ENCODE data around the gene WBP1.
"Not testable (repeated sequence)": the region's sequence is repeated elsewhere in the genome, so short reads cannot be mapped to it uniquely, and the experiment has no call there.

WBP1 gene

GRCh38 chr2:74472945-74473258 is 14.7 kb downstream of the WBP1 start:
- peak overlapping the region; percentile 12 for H3K27ac ChIP-seq (ENCODE audit: low read depth, low read length)
- H3K27me3 ChIP-seq (ENCODE audit: control insufficient read depth, insufficient read depth, low read length): no peaks in the 10 kb centered on the region
- peak overlapping the region; percentile 86 for H3K4me3 ChIP-seq (ENCODE audit: low read depth, low read length)
- peak overlapping the region; percentile 89 for H3K9ac ChIP-seq (ENCODE audit: low read length)
- H3K4me1 ChIP-seq (ENCODE audit: control insufficient read depth, insufficient read depth, low read length): no peaks in the 10 kb centered on the region
- peaks cover 21% of the 10 kb centered on the region for H3K36me3 ChIP-seq (ENCODE audit: control insufficient read depth, insufficient read depth, low read length)
- H3K9me3 ChIP-seq (ENCODE audit: control insufficient read depth, insufficient read depth, low read depth, low read length): no peaks in the 10 kb centered on the region

DNA sequence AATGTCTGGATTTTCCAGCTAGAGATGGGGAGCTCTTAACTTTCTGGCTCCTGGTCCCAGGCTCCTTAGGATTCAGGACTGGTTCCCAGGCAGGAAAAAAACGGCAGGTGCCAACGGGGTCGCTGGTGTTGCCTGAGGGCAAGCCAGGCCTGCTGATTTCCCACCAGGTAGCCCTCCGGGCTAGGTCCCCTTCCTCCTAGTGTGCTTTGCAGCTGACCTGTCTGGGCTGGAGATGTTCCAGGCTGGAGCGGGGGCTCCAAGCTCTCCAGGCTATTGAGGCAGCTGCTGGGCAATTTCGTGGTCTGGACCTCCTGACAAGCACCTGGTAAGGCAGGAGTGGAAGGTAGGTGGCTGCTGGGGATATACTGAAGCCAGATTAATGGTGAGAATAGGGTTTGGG is 16.2 kb downstream of the WBP1 start:
- Histone ChIP-seq H3K27ac (ENCODE audit: low read depth, low read length) (no peak overlapping the region), H3K9ac (ENCODE audit: low read length) (no peak overlapping the region), H3K9me3 (ENCODE audit: control insufficient read depth, insufficient read depth, low read depth, low read length) (no peaks in the 10 kb centered on the region), H3K4me3 (ENCODE audit: low read depth, low read length) (no peak overlapping the region), H3K4me1 (ENCODE audit: control insufficient read depth, insufficient read depth, low read length) (no peaks in the 10 kb centered on the region), H3K36me3 (ENCODE audit: control insufficient read depth, insufficient read depth, low read length) (peaks cover 21% of the 10 kb centered on the region), H3K27me3 (ENCODE audit: control insufficient read depth, insufficient read depth, low read length) (no peaks in the 10 kb centered on the region)

DNA sequence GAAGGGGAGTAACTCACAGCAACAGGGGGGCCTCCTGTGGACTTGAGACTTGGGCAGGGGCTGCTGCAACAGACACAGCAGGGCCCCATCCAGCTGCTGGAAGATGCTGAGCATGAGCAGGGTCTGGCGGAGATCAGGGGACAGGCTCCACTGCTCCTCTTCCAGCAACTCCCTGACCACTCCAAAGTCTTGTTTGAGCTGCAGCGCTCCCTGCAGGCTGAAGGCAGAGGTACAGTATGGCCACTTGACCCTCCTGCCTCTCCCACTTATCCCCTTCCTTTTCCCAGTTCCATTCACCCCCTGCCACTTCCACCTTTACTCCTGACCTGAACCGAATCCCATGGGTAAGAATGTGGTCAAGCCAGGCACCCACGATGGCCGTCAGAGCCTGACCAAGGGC is 16.7 kb downstream of the WBP1 start:
- no peak overlapping the region for H3K9ac ChIP-seq (ENCODE audit: low read length)
- no peak overlapping the region for H3K4me3 ChIP-seq (ENCODE audit: low read depth, low read length)
- H3K36me3 ChIP-seq (ENCODE audit: control insufficient read depth, insufficient read depth, low read length): peaks cover 24% of the 10 kb centered on the region

DNA sequence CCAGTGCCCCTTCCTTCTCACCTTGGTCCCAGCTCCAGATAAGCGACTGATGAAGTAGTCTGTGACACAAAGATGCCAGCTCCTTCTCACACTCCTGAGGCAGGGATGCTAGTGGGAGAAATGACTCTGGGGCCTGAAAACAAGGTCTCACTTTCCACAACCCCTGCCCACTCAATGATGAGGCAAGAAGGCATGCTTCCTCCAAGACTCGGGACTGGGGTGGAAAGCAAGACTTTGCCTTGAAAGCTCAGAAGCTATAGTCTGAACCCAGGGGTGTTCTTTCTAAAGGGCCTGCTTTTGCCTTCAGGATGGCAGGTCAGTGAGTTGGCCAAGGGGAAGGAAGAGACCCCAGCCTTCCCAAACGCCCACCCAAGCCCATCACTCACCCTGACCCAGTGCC is 23.2 kb downstream of the WBP1 start:
- Histone ChIP-seq H3K9me3 (ENCODE audit: control insufficient read depth, insufficient read depth, low read depth, low read length) (no peaks in the 10 kb centered on the region), H3K9ac (ENCODE audit: low read length) (peak overlapping the region; percentile 85), H3K36me3 (ENCODE audit: control insufficient read depth, insufficient read depth, low read length) (peaks cover 30% of the 10 kb centered on the region), H3K27me3 (ENCODE audit: control insufficient read depth, insufficient read depth, low read length) (no peaks in the 10 kb centered on the region), H3K27ac (ENCODE audit: low read depth, low read length) (no peak overlapping the region), H3K4me3 (ENCODE audit: low read depth, low read length) (peak overlapping the region; percentile 96), H3K4me1 (ENCODE audit: control insufficient read depth, insufficient read depth, low read length) (peaks cover 5% of the 10 kb centered on the region; the same call in 1 of the 2 replicates)

More for the DNA sequence above, 16.7 kb downstream of the WBP1 start:
- Histone ChIP-seq H3K9me3 (ENCODE audit: control insufficient read depth, insufficient read depth, low read depth, low read length) (no peaks in the 10 kb centered on the region), H3K4me1 (ENCODE audit: control insufficient read depth, insufficient read depth, low read length) (no peaks in the 10 kb centered on the region), H3K27me3 (ENCODE audit: control insufficient read depth, insufficient read depth, low read length) (no peaks in the 10 kb centered on the region), H3K27ac (ENCODE audit: low read depth, low read length) (no peak overlapping the region)

GRCh38 chr2:74481961-74482800 is 23.9 kb downstream of the WBP1 start:
- peak overlapping the region; percentile 71; the same call in 1 of the 2 replicates for H3K27ac ChIP-seq (ENCODE audit: low read depth, low read length)
- H3K36me3 ChIP-seq (ENCODE audit: control insufficient read depth, insufficient read depth, low read length): peaks cover 33% of the 10 kb centered on the region
- H3K9ac ChIP-seq (ENCODE audit: low read length): peak overlapping the region; percentile 85
- no peaks in the 10 kb centered on the region for H3K9me3 ChIP-seq (ENCODE audit: control insufficient read depth, insufficient read depth, low read depth, low read length)
- H3K27me3 ChIP-seq (ENCODE audit: control insufficient read depth, insufficient read depth, low read length): no peaks in the 10 kb centered on the region
- peak overlapping the region; percentile 96 for H3K4me3 ChIP-seq (ENCODE audit: low read depth, low read length)
- H3K4me1 ChIP-seq (ENCODE audit: control insufficient read depth, insufficient read depth, low read length): peaks cover 5% of the 10 kb centered on the region; the same call in 1 of the 2 replicates

DNA sequence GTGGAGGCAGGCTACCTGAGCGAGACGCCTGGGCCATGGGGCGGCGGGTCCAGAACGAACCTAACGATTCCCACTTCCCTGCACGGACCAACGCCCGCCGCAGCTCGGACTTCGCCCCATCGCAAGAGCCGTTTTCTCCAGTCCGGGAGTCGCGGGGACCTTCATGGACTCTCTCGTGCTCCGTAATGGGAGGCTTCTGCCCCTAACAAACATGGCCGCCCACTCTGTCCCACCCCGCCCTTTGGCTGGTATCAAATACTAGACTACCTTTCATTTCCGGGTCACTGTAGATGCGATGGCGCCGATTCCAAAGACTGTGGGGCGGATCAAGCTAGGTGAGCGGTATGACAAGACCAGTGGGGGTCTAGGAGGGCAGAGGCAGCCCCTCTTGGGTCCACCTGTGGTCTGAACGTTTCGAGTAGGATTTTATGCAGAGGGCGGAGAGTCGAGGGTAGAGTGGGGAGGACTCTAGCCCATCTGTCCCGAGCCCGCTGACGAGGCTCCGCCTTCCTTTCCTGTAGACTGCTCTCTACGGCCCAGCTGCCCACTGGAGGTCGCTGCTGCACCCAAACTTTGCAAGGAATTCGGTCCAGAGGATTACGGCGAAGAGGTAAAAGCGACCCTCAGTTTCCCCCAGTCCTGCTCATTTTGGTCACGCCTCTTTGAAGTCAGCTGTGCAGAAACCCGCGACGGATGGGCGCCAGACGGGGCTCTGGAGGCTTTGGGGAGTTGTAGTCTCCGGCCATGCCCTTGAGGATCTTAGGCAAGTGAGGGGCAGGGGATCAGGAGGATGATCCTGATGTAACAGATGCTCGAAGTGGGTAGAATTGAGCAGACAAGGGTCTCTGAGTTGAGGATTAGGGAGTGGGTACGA is 24.8 kb downstream of the WBP1 start, which contains the start of the genes CCDC142 and TTC31:
TSS of gene CCDC142 (minus strand) at position 198 of the 874 bp plus-strand sequence. CDS start at position 37, 161 bp downstream.
TSS of gene TTC31 (plus strand) at position 281 of the 874 bp plus-strand sequence. CDS start at position 296, 15 bp downstream.
- Histone ChIP-seq H3K4me3 (ENCODE audit: low read depth, low read length) (peak within 1 kb of the TSS; percentile 96), H3K27ac (ENCODE audit: low read depth, low read length) (peak within 1 kb of the TSS; percentile 71), H3K4me1 (ENCODE audit: control insufficient read depth, insufficient read depth, low read length) (peaks cover 5% of the 10 kb centered on the region; the same call in 1 of the 2 replicates), H3K9ac (ENCODE audit: low read length) (peak within 1 kb of the TSS; percentile 85), H3K27me3 (ENCODE audit: control insufficient read depth, insufficient read depth, low read length) (no peaks in the 10 kb centered on the region), H3K9me3 (ENCODE audit: control insufficient read depth, insufficient read depth, low read depth, low read length) (no peaks in the 10 kb centered on the region), H3K36me3 (ENCODE audit: control insufficient read depth, insufficient read depth, low read length) (peaks cover 28% of the 10 kb centered on the region)

GRCh38 chr2:74483675-74484164 is 25.5 kb downstream of the WBP1 start:
- H3K9me3 ChIP-seq (ENCODE audit: control insufficient read depth, insufficient read depth, low read depth, low read length); H3K4me1 ChIP-seq (ENCODE audit: control insufficient read depth, insufficient read depth, low read length); H3K27ac ChIP-seq (ENCODE audit: low read depth, low read length); H3K27me3 ChIP-seq (ENCODE audit: control insufficient read depth, insufficient read depth, low read length): not testable (repeated sequence)
- Histone ChIP-seq H3K36me3 (ENCODE audit: control insufficient read depth, insufficient read depth, low read length) (peaks cover 28% of the 10 kb centered on the region), H3K9ac (ENCODE audit: low read length) (peak overlapping the region; percentile 85), H3K4me3 (ENCODE audit: low read depth, low read length) (peak overlapping the region; percentile 96)

DNA sequence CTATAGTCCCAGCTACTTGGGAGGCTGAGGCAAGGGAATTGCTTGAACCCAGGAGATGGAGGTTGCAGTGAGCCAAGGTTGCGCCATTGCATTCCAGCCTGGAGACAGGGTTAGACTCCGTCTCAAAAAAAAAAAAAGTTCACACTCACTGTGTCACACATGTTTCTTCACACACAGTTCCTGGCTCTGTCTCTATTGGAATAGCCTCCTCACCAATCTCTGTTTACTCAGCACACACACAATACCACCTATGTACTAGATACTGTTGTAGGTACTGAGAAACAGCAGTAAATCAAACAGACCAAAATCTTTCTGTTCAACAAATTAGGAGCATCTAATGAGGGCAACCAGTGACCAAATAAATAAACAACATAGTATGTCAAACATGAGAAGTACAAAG is 27.9 kb downstream of the WBP1 start:
- Histone ChIP-seq H3K27ac (ENCODE audit: low read depth, low read length) (no peak overlapping the region), H3K27me3 (ENCODE audit: control insufficient read depth, insufficient read depth, low read length) (no peaks in the 10 kb centered on the region), H3K36me3 (ENCODE audit: control insufficient read depth, insufficient read depth, low read length) (peaks cover 25% of the 10 kb centered on the region), H3K4me3 (ENCODE audit: low read depth, low read length) (no peak overlapping the region), H3K9ac (ENCODE audit: low read length) (no peak overlapping the region), H3K4me1 (ENCODE audit: control insufficient read depth, insufficient read depth, low read length) (peaks cover 5% of the 10 kb centered on the region; the same call in 1 of the 2 replicates), H3K9me3 (ENCODE audit: control insufficient read depth, insufficient read depth, low read depth, low read length) (no peaks in the 10 kb centered on the region)

DNA sequence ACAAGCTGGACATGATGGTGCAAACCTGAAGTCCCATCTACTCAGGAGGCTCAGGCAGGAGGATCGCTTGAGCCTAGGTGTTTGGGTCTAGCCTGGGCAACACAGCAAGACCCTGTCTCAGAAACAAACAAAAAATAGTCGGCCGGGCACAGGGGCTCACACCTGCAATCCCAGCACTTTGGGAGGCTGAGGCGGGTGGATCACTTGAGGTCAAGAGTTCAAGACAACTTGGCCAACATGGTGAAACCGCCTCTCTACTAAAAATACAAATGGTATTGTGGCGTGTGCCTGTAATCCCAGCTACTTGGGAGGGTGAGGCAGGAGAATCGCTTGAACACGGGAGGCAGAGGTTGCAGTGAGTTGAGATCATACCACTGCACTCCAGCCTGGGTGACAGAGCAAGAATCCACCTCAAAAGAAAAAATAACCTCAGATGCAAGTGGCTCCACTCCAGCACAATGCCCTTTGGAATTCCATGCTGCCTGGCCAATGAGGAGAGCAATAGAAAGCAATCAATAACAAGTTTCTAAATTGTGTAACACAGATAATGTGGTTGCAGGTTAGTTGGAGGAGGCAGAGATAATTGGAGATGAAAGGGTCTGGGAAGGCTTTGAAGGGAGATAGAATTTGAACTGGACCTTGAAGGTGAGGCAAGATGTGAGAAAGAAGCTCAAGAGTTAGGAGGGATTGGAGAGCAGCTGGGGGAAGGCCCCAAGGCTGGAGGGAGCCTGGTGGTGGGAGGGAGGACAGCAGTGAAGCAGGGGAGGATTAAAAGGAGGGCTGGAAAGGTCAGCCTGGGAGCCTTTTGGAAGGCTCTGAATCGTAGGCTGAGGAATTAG is 30.6 kb downstream of the WBP1 start:
- Histone ChIP-seq H3K27me3 (ENCODE audit: control insufficient read depth, insufficient read depth, low read length) (no peaks in the 10 kb centered on the region), H3K4me1 (ENCODE audit: control insufficient read depth, insufficient read depth, low read length) (no peaks in the 10 kb centered on the region), H3K4me3 (ENCODE audit: low read depth, low read length) (no peak overlapping the region), H3K9me3 (ENCODE audit: control insufficient read depth, insufficient read depth, low read depth, low read length) (no peaks in the 10 kb centered on the region), H3K36me3 (ENCODE audit: control insufficient read depth, insufficient read depth, low read length) (peaks cover 51% of the 10 kb centered on the region), H3K9ac (ENCODE audit: low read length) (no peak overlapping the region), H3K27ac (ENCODE audit: low read depth, low read length) (no peak overlapping the region)

DNA sequence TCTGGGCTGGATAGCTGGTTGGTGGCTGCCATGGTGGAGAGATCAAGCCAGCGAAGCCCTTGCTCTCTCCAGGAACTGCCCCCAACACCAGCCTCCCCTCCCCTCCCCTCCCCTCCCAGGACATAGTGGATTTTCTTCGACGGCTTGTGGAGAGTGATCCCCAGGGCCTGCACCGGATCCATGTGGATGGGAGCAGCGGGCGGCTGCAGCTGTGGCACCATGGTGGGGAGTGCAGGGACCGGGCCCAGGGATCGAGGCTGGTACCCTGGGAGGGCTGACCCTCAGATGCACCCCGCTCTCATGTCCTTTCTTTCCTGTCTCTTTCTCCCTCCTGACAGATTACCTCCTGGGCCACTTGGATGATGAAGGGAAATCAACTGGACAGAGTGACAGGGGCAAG is 31.7 kb downstream of the WBP1 start:
- no peak overlapping the region for H3K9ac ChIP-seq (ENCODE audit: low read length)
- H3K27ac ChIP-seq (ENCODE audit: low read depth, low read length): no peak overlapping the region
- H3K9me3 ChIP-seq (ENCODE audit: control insufficient read depth, insufficient read depth, low read depth, low read length): no peaks in the 10 kb centered on the region
- H3K4me3 ChIP-seq (ENCODE audit: low read depth, low read length): no peak overlapping the region
- H3K27me3 ChIP-seq (ENCODE audit: control insufficient read depth, insufficient read depth, low read length): 0 out of 2 replicates have a peak, but pooled peaks cover under 1% of the 10 kb centered on the region
- no peaks in the 10 kb centered on the region for H3K4me1 ChIP-seq (ENCODE audit: control insufficient read depth, insufficient read depth, low read length)
- H3K36me3 ChIP-seq (ENCODE audit: control insufficient read depth, insufficient read depth, low read length): peaks cover 58% of the 10 kb centered on the region
